Omental fat pad (tissue), 4 donors: ENCODE data around the gene SAV1. TPM values are rescaled to one million over a fixed set of nuclear protein-coding genes. Genes with fewer than 3 reads are reported as not detected.
A peak's percentile ranks its signal among the peaks of the same experiment; 100 is the strongest.

Experiments
- ATAC-seq: fragments of 150-250 bp; one replicate; pipeline ENCODE4 v1.9.1; 2016; ENCODE audit warnings: mild to moderate bottlenecking, moderate library complexity; ENCODE audit not compliant: low FRiP score
- DNase-seq: peaks from one replicate; pipeline ENCODE4 v3.0.0-alpha.2; 2019; ENCODE audit warnings: low spot score
- CTCF ChIP-seq, 3 donors: fragments of 450-650 bp; IDR thresholded peaks; one replicate each; pipeline ENCODE4 v1.5.1; 2016 to 2017; ENCODE audit warnings: antibody characterized with exemption in 3 of 3, mild to moderate bottlenecking in 3 of 3, moderate library complexity in 2 of 3
- total RNA-seq, 4 donors: library from RNA; depleted of rRNA; stranded (reverse); fragments of >200 nt; gene quantifications; one replicate each; pipeline ENCODE4 v1.1.0, GENCODE V29; 2016

SAV1 gene
- 10 to 100 TPM; 37.7 to 49.7 (median 40.0) TPM for total RNA-seq

- peak; percentile 86 for ATAC-seq
- peak; percentile 51 for DNase-seq
- TF ChIP-seq CTCF (IDR thresholded peaks at IDR 0.05) = no peak
Observed at GRCh38 chr14:50667996-50668825, at the start of gene SAV1. Gene SAV1 (minus strand): TSS chr14:50668306. CDS start chr14:50667967, 339 bp downstream.

GRCh38 chr14:50717811-50718210 is 49.7 kb upstream of the SAV1 start:
- no peak for ATAC-seq
- no peak for DNase-seq
- no peak for TF ChIP-seq CTCF (IDR thresholded peaks at IDR 0.05)

- no peak for DNase-seq
- TF ChIP-seq CTCF (IDR thresholded peaks at IDR 0.05) = no peak
- ATAC-seq = no peak
Observed at GRCh38 chr14:50714450-50715073, 46.5 kb upstream of the SAV1 start.

GRCh38 chr14:50711043-50711442 is 42.9 kb upstream of the SAV1 start:
- ATAC-seq = no peak
- TF ChIP-seq CTCF (IDR thresholded peaks at IDR 0.05) = no peak
- no peak for DNase-seq

- DNase-seq = no peak
- no peak for TF ChIP-seq CTCF (IDR thresholded peaks at IDR 0.05)
- no peak for ATAC-seq
Observed at GRCh38 chr14:50705026-50705593, 37.0 kb upstream of the SAV1 start.

- no peak for ATAC-seq
- no peak for TF ChIP-seq CTCF (IDR thresholded peaks at IDR 0.05)
- no peak for DNase-seq
Observed at GRCh38 chr14:50704454-50705010, 36.4 kb upstream of the SAV1 start.
